ENCODE measurements around the gene TSC22D2. TPM values are rescaled to one million over a fixed set of nuclear protein-coding genes. Genes with fewer than 3 reads are reported as not detected.

Gene TSC22D2
- total RNA-seq, 4 donors from 2014 or later: 12.5 to 15.9 (median 14.6) TPM

GRCh38 chr3:150363420-150363819, 44.7 kb upstream of the TSC22D2 start:
- H3K27me3 ChIP-seq: no peaks in the 10 kb centered on the region
- no peaks in the 10 kb centered on the region for H3K36me3 ChIP-seq
- no peaks in the 10 kb centered on the region for H3K4me1 ChIP-seq
- H3K9me3 ChIP-seq: no peaks in the 10 kb centered on the region
- WGBS, 2 donors: 89 to 92% methylated on average over 2 of the region's 2 CpGs
- no peak overlapping the region for H3K27ac ChIP-seq
- no peak for DNase-seq (ENCODE audit: low spot score in 2 of 2)
- H3K4me3 ChIP-seq: no peak overlapping the region
- TF ChIP-seq EP300 (IDR thresholded peaks at IDR 0.05) (no peak), CTCF (IDR thresholded peaks at IDR 0.05) (no peak), POLR2A (IDR thresholded peaks at IDR 0.05) (no peak)

- no peak for TF ChIP-seq EP300 (IDR thresholded peaks at IDR 0.05)
- TF ChIP-seq CTCF (IDR thresholded peaks at IDR 0.05): no peak
- TF ChIP-seq POLR2A (IDR thresholded peaks at IDR 0.05): no peak
- no peaks in the 10 kb centered on the region for H3K27me3 ChIP-seq
- H3K36me3 ChIP-seq: no peaks in the 10 kb centered on the region
- H3K4me3 ChIP-seq: no peak overlapping the region
- H3K27ac ChIP-seq: no peak overlapping the region
- no peak for DNase-seq (ENCODE audit: low spot score in 2 of 2)
- H3K9me3 ChIP-seq: no peaks in the 10 kb centered on the region
- peaks cover 0 to 9% (median under 1%) of the 10 kb centered on the region in 4 donors for H3K4me1 ChIP-seq
- WGBS, 2 donors: 57 to 91% methylated on average over 5 of the region's 5 CpGs
Measured at GRCh38 chr3:150365132-150365604, 42.9 kb upstream of the TSC22D2 start.

- Histone ChIP-seq H3K27me3 (no peaks in the 10 kb centered on the region), H3K9me3 (no peaks in the 10 kb centered on the region), H3K4me1 (peaks cover 0 to 35% (median 6%) of the 10 kb centered on the region in 4 donors), H3K36me3 (no peaks in the 10 kb centered on the region), H3K27ac (no peak overlapping the region), H3K4me3 (no peak overlapping the region)
- TF ChIP-seq POLR2A (IDR thresholded peaks at IDR 0.05) (no peak), CTCF (IDR thresholded peaks at IDR 0.05) (no peak), EP300 (IDR thresholded peaks at IDR 0.05) (no peak)
- no peak for DNase-seq (ENCODE audit: low spot score in 2 of 2)
Measured at GRCh38 chr3:150367757-150368156, 40.3 kb upstream of the TSC22D2 start.

- H3K27me3 ChIP-seq: no peaks in the 10 kb centered on the region
- 9 to 10% methylated on average over 4 of the region's 4 CpGs for WGBS, 2 donors
- H3K4me1 ChIP-seq: peaks cover 0 to 37% (median 6%) of the 10 kb centered on the region in 4 donors
- peak in 1 of 2 donors; percentile 43 for DNase-seq (ENCODE audit: low spot score in 2 of 2)
- H3K9me3 ChIP-seq: no peaks in the 10 kb centered on the region
- TF ChIP-seq POLR2A (IDR thresholded peaks at IDR 0.05): no peak
- TF ChIP-seq EP300 (IDR thresholded peaks at IDR 0.05): peak in 1 of 2 donors; percentile 35
- peak in 2 of 5 experiments; percentile 12 to 21 for TF ChIP-seq CTCF (IDR thresholded peaks at IDR 0.05)
- no peaks in the 10 kb centered on the region for H3K36me3 ChIP-seq
- H3K27ac ChIP-seq: peak overlapping the region in 3 of 4 donors; percentile 73 to 88 (median 87)
- peak overlapping the region in 3 of 4 donors; percentile 11 to 35 (median 23) for H3K4me3 ChIP-seq
Measured at GRCh38 chr3:150370122-150370602, 37.9 kb upstream of the TSC22D2 start.

GRCh38 chr3:150370999-150371398, 37.1 kb upstream of the TSC22D2 start:
- no peak overlapping the region for H3K4me3 ChIP-seq
- 60 to 63% methylated on average over 1 of the region's 1 CpG for WGBS, 2 donors

More at GRCh38 chr3:150370999-150371398, 37.1 kb upstream of the TSC22D2 start:
- Histone ChIP-seq H3K27me3 (no peaks in the 10 kb centered on the region), H3K36me3 (no peaks in the 10 kb centered on the region), H3K27ac (peak overlapping the region; percentile 26 to 88 (median 80)), H3K4me1 (peaks cover 0 to 41% (median 10%) of the 10 kb centered on the region in 4 donors), H3K9me3 (no peaks in the 10 kb centered on the region)
- no peak for TF ChIP-seq POLR2A (IDR thresholded peaks at IDR 0.05)
- no peak for DNase-seq (ENCODE audit: low spot score in 2 of 2)

Data from tibial nerve (tissue), 4 donors.